Measurements from ENCODE around the gene NLGN4X.
A peak's percentile ranks its signal among the peaks of the same experiment; 100 is the strongest.

Gene NLGN4X

DNA sequence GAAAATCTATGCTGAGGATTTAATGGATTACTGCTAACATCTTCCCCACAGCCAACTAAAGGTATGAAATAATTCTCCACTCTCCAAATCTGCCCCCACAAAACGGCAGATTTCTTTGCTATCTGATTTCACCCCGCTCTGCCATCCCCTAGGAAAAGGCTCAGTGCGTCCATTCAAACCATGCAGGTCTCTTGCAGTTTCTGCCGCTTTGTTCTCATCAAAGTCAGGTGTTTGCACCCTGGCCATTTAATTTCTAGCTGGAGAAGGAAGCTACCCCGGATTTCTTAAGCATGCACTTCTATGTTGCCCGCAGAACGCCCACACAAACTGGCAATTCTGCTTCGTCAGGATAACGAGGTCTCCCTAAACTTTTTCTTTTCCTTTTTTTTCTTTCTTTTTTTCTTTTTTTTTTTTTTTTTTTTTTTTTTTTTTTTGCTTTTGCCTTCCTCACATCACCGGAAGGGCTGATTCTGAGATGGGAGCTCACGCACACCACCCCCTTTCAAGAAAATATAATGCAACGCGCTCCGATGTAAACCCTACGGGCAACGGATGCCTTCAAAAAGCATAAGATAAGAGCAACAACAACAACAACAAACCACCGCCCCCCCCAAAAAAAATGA, 3.3 kb downstream of the NLGN4X start:
- H3K36me3 ChIP-seq (ENCODE audit: control insufficient read depth, insufficient read depth, low read length), result no peaks in the 10 kb centered on the region
- 1 to 2% methylated on average over 8 to 14 of the region's 17 CpGs for WGBS, 2 experiments
- no peaks in the 10 kb centered on the region for H3K9me3 ChIP-seq (ENCODE audit: control insufficient read depth, low read length)
- no peak overlapping the region for H3K27ac ChIP-seq (ENCODE audit: insufficient read depth, low read depth, low read length, poor library complexity, severe bottlenecking)
- peaks cover 6% of the 10 kb centered on the region for H3K27me3 ChIP-seq (ENCODE audit: control insufficient read depth, insufficient read depth, low read length, poor library complexity, severe bottlenecking)
- no peaks in the 10 kb centered on the region for H3K4me1 ChIP-seq (ENCODE audit: control insufficient read depth, insufficient read depth, low read length)
- H3K4me3 ChIP-seq (ENCODE audit: insufficient read depth, low read depth, low read length), result peak overlapping the region; percentile 71

DNA sequence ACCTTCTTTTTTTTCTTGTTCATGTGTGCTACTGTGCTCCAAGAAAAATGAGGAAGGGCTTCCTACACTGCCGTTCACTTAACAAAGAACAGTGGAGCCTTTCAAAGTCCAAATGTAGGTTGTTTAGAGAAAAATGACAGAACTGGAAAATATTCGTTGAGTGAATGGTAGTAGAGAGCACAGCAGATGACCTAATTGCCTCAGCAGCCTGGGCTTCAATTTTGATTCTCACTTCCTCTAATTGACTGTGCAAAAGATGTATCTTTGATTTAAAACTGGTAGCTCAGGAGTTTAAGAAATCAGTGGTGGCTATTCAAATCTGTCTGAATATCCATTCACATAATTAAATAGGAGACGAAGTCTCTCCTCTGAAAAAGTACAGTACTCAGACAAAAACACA, 5.2 kb downstream of the NLGN4X start:
- no peaks in the 10 kb centered on the region for H3K4me1 ChIP-seq (ENCODE audit: control insufficient read depth, insufficient read depth, low read length)
- peaks cover 6% of the 10 kb centered on the region for H3K27me3 ChIP-seq (ENCODE audit: control insufficient read depth, insufficient read depth, low read length, poor library complexity, severe bottlenecking)
- no peak overlapping the region for H3K27ac ChIP-seq (ENCODE audit: insufficient read depth, low read depth, low read length, poor library complexity, severe bottlenecking)
- no peaks in the 10 kb centered on the region for H3K36me3 ChIP-seq (ENCODE audit: control insufficient read depth, insufficient read depth, low read length)
- no peak overlapping the region for H3K4me3 ChIP-seq (ENCODE audit: insufficient read depth, low read depth, low read length)
- 76 to 89% methylated on average over 2 to 3 of the region's 3 CpGs for WGBS, 2 experiments
- H3K9me3 ChIP-seq (ENCODE audit: control insufficient read depth, low read length), result no peaks in the 10 kb centered on the region

DNA sequence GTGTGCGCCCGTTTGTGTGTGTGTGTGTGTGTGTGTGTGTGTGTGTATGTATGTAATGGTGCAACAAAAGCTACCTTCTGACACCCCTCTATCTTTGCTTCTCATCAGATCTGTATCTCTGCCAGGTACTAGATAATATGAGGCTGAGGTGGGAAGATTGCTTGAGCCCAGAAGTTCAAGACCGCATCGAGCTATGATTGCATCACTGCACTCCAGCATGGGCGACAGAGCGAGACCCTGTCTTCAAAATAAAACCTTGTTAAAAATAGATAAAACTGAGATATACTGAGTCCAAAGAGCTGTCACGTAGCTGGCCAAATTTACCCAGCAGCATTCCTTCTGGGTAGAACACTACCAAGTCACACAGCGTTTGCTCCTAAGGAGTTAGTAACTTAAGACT, 18.4 kb downstream of the NLGN4X start:
- Histone ChIP-seq H3K27ac (ENCODE audit: insufficient read depth, low read depth, low read length, poor library complexity, severe bottlenecking) (no peak overlapping the region), H3K36me3 (ENCODE audit: control insufficient read depth, insufficient read depth, low read length) (no peaks in the 10 kb centered on the region), H3K27me3 (ENCODE audit: control insufficient read depth, insufficient read depth, low read length, poor library complexity, severe bottlenecking) (no peaks in the 10 kb centered on the region), H3K4me1 (ENCODE audit: control insufficient read depth, insufficient read depth, low read length) (no peaks in the 10 kb centered on the region), H3K4me3 (ENCODE audit: insufficient read depth, low read depth, low read length) (no peak overlapping the region), H3K9me3 (ENCODE audit: control insufficient read depth, low read length) (no peaks in the 10 kb centered on the region)
- WGBS, 2 experiments, result 91 to 98% methylated on average over 8 of the region's 8 CpGs

DNA sequence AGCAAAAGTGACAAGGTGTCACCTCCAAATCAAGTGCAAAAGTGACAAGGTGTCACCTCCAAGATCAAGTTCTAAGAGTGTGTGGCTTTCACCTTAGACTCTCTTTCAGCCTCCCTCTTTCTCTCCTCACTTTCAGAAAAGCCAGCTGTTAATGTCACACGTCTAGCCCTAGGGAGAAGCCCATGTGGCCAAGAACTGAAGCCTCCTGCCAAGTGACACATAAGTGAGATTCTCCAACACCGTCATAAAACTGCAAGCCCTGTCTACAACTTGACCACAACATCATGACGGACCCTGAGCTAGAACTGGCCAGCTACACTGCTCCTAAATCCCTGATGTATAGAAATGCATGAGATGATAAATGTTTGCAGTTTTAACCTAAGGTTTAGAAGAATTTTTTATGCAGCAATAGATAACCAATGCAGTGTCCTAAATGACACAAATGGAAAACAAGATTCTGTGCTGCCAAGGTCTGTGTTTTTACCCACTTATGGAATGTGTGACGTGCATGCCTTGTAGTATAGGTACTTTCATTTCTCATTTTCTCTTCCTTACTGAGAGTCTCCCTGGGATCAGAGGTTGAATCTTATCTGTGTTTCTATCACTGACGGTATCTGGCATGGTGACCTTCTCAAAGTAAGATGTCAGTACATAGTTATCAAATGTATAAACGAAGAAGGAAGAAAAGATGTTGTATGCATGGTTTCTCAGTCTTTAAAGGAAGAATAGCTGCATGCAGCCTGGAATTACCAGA, 25.0 kb downstream of the NLGN4X start:
- Histone ChIP-seq H3K4me3 (ENCODE audit: insufficient read depth, low read depth, low read length) (no peak overlapping the region), H3K9me3 (ENCODE audit: control insufficient read depth, low read length) (no peaks in the 10 kb centered on the region), H3K27me3 (ENCODE audit: control insufficient read depth, insufficient read depth, low read length, poor library complexity, severe bottlenecking) (no peaks in the 10 kb centered on the region), H3K27ac (ENCODE audit: insufficient read depth, low read depth, low read length, poor library complexity, severe bottlenecking) (no peak overlapping the region), H3K36me3 (ENCODE audit: control insufficient read depth, insufficient read depth, low read length) (no peaks in the 10 kb centered on the region), H3K4me1 (ENCODE audit: control insufficient read depth, insufficient read depth, low read length) (no peaks in the 10 kb centered on the region)
- WGBS, 2 experiments, result 93 to 96% methylated on average over 4 to 6 of the region's 6 CpGs

DNA sequence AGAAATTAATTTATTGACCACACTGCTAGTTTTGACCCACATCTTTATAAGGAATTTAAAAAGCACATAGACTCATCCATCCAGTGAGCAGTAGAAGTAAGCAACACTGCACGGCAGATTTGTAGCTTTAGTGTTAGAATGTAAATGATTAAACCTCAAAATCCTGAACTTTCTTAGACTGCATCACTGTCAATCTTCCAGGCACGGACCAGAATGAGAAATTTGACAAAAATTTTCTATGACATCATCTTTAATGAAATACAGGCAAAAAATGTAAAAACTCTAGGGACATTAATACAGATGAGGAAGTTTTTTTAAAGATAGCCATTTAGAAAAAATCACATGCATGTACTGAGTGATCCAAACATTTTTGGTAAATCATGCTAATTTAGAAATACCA, 29.2 kb downstream of the NLGN4X start:
- no peaks in the 10 kb centered on the region for H3K4me1 ChIP-seq (ENCODE audit: control insufficient read depth, insufficient read depth, low read length)
- no peaks in the 10 kb centered on the region for H3K9me3 ChIP-seq (ENCODE audit: control insufficient read depth, low read length)
- H3K4me3 ChIP-seq (ENCODE audit: insufficient read depth, low read depth, low read length), result no peak overlapping the region
- H3K27me3 ChIP-seq (ENCODE audit: control insufficient read depth, insufficient read depth, low read length, poor library complexity, severe bottlenecking), result no peaks in the 10 kb centered on the region
- H3K36me3 ChIP-seq (ENCODE audit: control insufficient read depth, insufficient read depth, low read length), result no peaks in the 10 kb centered on the region
- H3K27ac ChIP-seq (ENCODE audit: insufficient read depth, low read depth, low read length, poor library complexity, severe bottlenecking), result no peak overlapping the region
- 100% methylated on average over 1 of the region's 2 CpGs; no CpG with 5 or more reads in 1 of the 2 experiments for WGBS, 2 experiments

DNA sequence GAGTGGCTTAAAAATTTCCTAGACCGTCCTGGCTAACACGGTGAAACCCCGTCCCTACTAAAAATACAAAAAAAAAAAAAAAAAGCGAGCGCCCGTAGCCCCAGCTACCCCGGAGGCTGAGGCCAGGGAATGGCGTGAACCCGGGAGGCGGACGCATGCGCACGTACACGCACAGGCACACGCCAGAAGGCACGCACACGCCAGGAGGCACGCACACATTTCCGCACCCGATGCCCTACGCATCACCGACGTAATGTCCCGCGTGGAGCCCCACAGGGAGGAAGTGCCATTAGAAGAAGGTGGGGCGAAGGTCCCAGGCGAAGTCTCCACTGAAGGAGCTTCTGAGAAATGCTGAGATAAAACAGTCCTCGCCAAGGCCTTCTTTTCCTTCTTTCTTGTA, 41.4 kb downstream of the NLGN4X start:
- WGBS, 2 experiments, result 94 to 98% methylated on average over 27 of the region's 28 CpGs
- H3K4me3 ChIP-seq (ENCODE audit: insufficient read depth, low read depth, low read length), result no peak overlapping the region
- no peaks in the 10 kb centered on the region for H3K9me3 ChIP-seq (ENCODE audit: control insufficient read depth, low read length)
- H3K4me1 ChIP-seq (ENCODE audit: control insufficient read depth, insufficient read depth, low read length), result no peaks in the 10 kb centered on the region
- no peak overlapping the region for H3K27ac ChIP-seq (ENCODE audit: insufficient read depth, low read depth, low read length, poor library complexity, severe bottlenecking)
- no peaks in the 10 kb centered on the region for H3K27me3 ChIP-seq (ENCODE audit: control insufficient read depth, insufficient read depth, low read length, poor library complexity, severe bottlenecking)
- no peaks in the 10 kb centered on the region for H3K36me3 ChIP-seq (ENCODE audit: control insufficient read depth, insufficient read depth, low read length)

DNA sequence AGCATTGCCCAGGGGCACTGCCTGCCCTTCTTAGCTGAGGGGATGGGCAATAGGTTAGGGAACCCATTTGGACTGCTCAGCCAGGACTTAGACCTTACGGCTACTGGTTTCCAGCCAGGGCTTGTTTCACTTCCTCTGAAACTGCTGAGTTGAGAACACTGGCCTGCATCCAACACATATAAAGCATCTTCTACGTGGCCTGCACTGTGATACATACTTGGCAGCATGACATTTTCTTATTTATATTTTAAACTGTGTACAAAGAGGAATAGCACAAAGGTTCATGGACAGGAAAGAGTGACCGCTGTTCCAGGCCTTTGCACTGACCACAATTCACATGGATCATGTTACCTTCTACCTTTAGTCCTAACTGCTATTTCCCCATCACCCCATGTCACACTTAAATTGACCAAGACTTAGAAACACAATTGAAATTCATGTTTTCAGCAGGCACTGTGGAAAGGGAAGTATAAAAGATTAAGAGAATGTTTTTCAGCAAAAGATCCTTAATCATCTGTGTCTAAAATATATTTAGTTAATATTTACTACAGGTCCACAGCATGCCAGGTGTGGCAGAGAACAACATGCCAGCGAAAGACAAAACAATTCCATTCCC, 43.7 kb downstream of the NLGN4X start:
- Histone ChIP-seq H3K9me3 (ENCODE audit: control insufficient read depth, low read length) (no peaks in the 10 kb centered on the region), H3K27ac (ENCODE audit: insufficient read depth, low read depth, low read length, poor library complexity, severe bottlenecking) (no peak overlapping the region), H3K4me1 (ENCODE audit: control insufficient read depth, insufficient read depth, low read length) (no peaks in the 10 kb centered on the region), H3K27me3 (ENCODE audit: control insufficient read depth, insufficient read depth, low read length, poor library complexity, severe bottlenecking) (no peaks in the 10 kb centered on the region), H3K36me3 (ENCODE audit: control insufficient read depth, insufficient read depth, low read length) (no peaks in the 10 kb centered on the region), H3K4me3 (ENCODE audit: insufficient read depth, low read depth, low read length) (no peak overlapping the region)
- 86 to 92% methylated on average over 4 of the region's 4 CpGs for WGBS, 2 experiments

DNA sequence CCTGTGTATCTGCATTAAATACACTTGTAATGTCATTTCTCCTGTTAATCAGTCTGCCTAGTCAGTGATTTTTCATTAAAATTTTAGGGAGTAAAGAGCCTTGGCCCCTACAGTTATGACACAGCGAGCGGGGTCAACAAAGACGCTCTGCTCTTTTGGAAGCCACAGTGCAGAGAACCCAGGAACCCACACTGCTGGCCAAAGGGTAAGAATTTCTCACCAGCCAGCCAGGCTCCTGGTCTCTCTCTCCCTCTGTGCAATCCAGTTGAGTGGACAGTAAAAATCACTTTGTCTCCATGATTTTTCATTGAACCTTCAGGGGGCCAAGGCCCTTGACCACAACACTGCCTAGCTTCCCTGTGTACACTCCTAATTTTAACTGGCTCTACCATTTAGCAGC, 52.8 kb downstream of the NLGN4X start:
- H3K4me1 ChIP-seq (ENCODE audit: control insufficient read depth, insufficient read depth, low read length), result no peaks in the 10 kb centered on the region
- no peaks in the 10 kb centered on the region for H3K36me3 ChIP-seq (ENCODE audit: control insufficient read depth, insufficient read depth, low read length)
- H3K27me3 ChIP-seq (ENCODE audit: control insufficient read depth, insufficient read depth, low read length, poor library complexity, severe bottlenecking), result no peaks in the 10 kb centered on the region
- no peak overlapping the region for H3K4me3 ChIP-seq (ENCODE audit: insufficient read depth, low read depth, low read length)
- H3K27ac ChIP-seq (ENCODE audit: insufficient read depth, low read depth, low read length, poor library complexity, severe bottlenecking), result no peak overlapping the region
- H3K9me3 ChIP-seq (ENCODE audit: control insufficient read depth, low read length), result no peaks in the 10 kb centered on the region
- WGBS, 2 experiments, result 98 to 100% methylated on average over 3 of the region's 3 CpGs

DNA sequence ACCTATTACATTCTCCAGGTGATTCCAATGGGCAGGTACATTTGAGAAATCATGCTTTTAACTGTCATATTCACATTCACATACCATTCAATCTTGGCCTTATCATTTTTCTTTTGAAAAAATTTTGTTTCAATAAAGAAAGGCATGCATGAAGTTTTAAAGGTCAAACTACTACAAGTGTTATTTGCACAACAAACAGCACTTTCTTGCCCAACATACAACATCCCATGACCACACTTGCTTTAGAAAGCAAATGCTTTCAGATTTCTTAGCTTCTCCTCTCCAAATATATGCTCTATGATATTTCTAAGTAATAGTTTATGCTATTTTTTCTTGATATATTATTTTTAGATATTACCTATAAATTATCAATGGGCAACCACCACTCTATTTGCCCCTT, 58.2 kb downstream of the NLGN4X start:
- no peaks in the 10 kb centered on the region for H3K4me1 ChIP-seq (ENCODE audit: control insufficient read depth, insufficient read depth, low read length)
- H3K27me3 ChIP-seq (ENCODE audit: control insufficient read depth, insufficient read depth, low read length, poor library complexity, severe bottlenecking), result no peaks in the 10 kb centered on the region
- H3K4me3 ChIP-seq (ENCODE audit: insufficient read depth, low read depth, low read length), result no peak overlapping the region
- H3K27ac ChIP-seq (ENCODE audit: insufficient read depth, low read depth, low read length, poor library complexity, severe bottlenecking), result no peak overlapping the region
- H3K36me3 ChIP-seq (ENCODE audit: control insufficient read depth, insufficient read depth, low read length), result no peaks in the 10 kb centered on the region
- no peaks in the 10 kb centered on the region for H3K9me3 ChIP-seq (ENCODE audit: control insufficient read depth, low read length)

DNA sequence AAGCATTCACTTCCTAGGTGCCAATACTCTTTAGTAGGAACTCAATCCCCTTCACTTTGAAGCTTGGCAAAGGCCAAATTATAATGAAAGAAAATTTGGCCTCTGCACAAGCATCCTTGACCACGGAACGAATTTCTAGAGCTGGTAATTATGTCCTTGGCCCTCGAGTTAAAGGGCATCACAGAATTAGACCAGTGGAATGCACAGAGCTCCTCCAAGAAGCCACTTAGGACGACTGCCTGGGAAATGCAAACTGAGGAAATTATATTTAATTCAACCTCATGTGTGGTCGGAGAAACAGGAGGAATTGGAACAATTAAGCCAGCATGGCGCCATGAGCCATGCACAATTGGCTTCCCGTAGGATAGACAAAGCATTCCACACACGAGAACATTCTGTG, 59.3 kb downstream of the NLGN4X start:
- Histone ChIP-seq H3K27ac (ENCODE audit: insufficient read depth, low read depth, low read length, poor library complexity, severe bottlenecking) (no peak overlapping the region), H3K36me3 (ENCODE audit: control insufficient read depth, insufficient read depth, low read length) (no peaks in the 10 kb centered on the region), H3K4me3 (ENCODE audit: insufficient read depth, low read depth, low read length) (no peak overlapping the region), H3K9me3 (ENCODE audit: control insufficient read depth, low read length) (no peaks in the 10 kb centered on the region), H3K4me1 (ENCODE audit: control insufficient read depth, insufficient read depth, low read length) (no peaks in the 10 kb centered on the region), H3K27me3 (ENCODE audit: control insufficient read depth, insufficient read depth, low read length, poor library complexity, severe bottlenecking) (no peaks in the 10 kb centered on the region)
- WGBS, 2 experiments, result 87 to 92% methylated on average over 7 to 8 of the region's 8 CpGs

Measured in ectodermal cell (in vitro differentiated cells).